ENCODE data around the gene SLC44A3. TPM values are rescaled to one million over a fixed set of nuclear protein-coding genes. Genes with fewer than 3 reads are reported as not detected.

Gene SLC44A3
- polyA plus RNA-seq, 6 donors from 2014 or later, result not detected

Other genes with a start within 250 kb of the SLC44A3 start
- gene CNN3, start 106.8 kb downstream of the SLC44A3 start, polyA plus RNA-seq (ENCODE audit: low read depth in 6 of 6), result 10 to 100 TPM in 5 of 6 donors, 1 to 10 TPM in 1; 8.4 to 31.3 (median 20.7) TPM